ENCODE measurements around the gene CD28. TPM values are rescaled to one million over a fixed set of nuclear protein-coding genes. Genes with fewer than 3 reads are reported as not detected.

CD28 gene
- total RNA-seq, 2 experiments from 2014 or later, result 128 to 130 TPM

GRCh38 chr2:203732953-203733510 is 26.6 kb downstream of the CD28 start:
- peak; percentile 13 for ATAC-seq (ENCODE audit: poor library complexity)
- peaks cover 95% of the 10 kb centered on the region for H3K36me3 ChIP-seq (ENCODE audit: insufficient read depth, low read length)
- H3K27ac ChIP-seq (ENCODE audit: low read depth in 1 of 2, low read length in 2 of 2), result peak overlapping the region; percentile 7 to 63
- peaks cover 3% of the 10 kb centered on the region for H3K9me3 Mint-ChIP-seq
- H3K4me1 Mint-ChIP-seq (ENCODE audit: low read depth), result peaks cover 93% of the 10 kb centered on the region
- DNase-seq, result peak in 1 of 14 experiments; percentile 29
- ChIA-PET POLR2A (interaction anchor here (0.7 to 6.4 kb wide), 14 partner anchors 8 to 103 kb away, joined by 3 to 132 read pairs (median 6); partner anchors contain the start of gene CD28), CTCF (interaction anchor here (0.8 to 1.9 kb wide), 5 partner anchors 8 to 82 kb away, joined by 3 to 7 read pairs (median 3); no protein-coding TSS in a partner anchor)
- H3K27me3 Mint-ChIP-seq, result no peaks in the 10 kb centered on the region
- no peaks in the 10 kb centered on the region for H3K9me3 ChIP-seq (ENCODE audit: control insufficient read depth in 1 of 2, insufficient read depth in 1 of 2, low read length in 2 of 2)
- peaks cover 71% of the 10 kb centered on the region for H3K4me1 ChIP-seq (ENCODE audit: insufficient read depth, low read length)
- H3K36me3 Mint-ChIP-seq (ENCODE audit: low read depth), result peaks cover 99% of the 10 kb centered on the region
- peak overlapping the region; percentile 87 for H3K27ac Mint-ChIP-seq
- H3K4me3 Mint-ChIP-seq, result peak overlapping the region; percentile 8
- intact Hi-C loops (cut with DNase I, micrococcal nuclease), result loop anchor here in 1 of 2 experiments (1.0 to 2.0 kb wide), 2 partner anchors 8 to 14 kb away; no protein-coding TSS in a partner anchor
- H3K4me3 ChIP-seq (ENCODE audit: low read length), result no peak overlapping the region
- TF ChIP-seq, protein P1, sequence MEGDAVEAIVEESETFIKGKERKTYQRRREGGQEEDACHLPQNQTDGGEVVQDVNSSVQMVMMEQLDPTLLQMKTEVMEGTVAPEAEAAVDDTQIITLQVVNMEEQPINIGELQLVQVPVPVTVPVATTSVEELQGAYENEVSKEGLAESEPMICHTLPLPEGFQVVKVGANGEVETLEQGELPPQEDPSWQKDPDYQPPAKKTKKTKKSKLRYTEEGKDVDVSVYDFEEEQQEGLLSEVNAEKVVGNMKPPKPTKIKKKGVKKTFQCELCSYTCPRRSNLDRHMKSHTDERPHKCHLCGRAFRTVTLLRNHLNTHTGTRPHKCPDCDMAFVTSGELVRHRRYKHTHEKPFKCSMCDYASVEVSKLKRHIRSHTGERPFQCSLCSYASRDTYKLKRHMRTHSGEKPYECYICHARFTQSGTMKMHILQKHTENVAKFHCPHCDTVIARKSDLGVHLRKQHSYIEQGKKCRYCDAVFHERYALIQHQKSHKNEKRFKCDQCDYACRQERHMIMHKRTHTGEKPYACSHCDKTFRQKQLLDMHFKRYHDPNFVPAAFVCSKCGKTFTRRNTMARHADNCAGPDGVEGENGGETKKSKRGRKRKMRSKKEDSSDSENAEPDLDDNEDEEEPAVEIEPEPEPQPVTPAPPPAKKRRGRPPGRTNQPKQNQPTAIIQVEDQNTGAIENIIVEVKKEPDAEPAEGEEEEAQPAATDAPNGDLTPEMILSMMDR (IDR thresholded peaks at IDR 0.05), result no peak
- H3K27me3 ChIP-seq (ENCODE audit: control insufficient read depth in 1 of 2, insufficient read depth in 2 of 2, low read length in 2 of 2), result no peaks in the 10 kb centered on the region

- Mint-ChIP-seq H3K4me1 (ENCODE audit: low read depth) (peaks cover 94% of the 10 kb centered on the region), H3K9me3 (peaks cover 3% of the 10 kb centered on the region), H3K36me3 (ENCODE audit: low read depth) (peaks cover 99% of the 10 kb centered on the region), H3K27ac (peak overlapping the region; percentile 87), H3K27me3 (no peaks in the 10 kb centered on the region), H3K4me3 (peak overlapping the region; percentile 8)
- H3K9me3 ChIP-seq (ENCODE audit: control insufficient read depth in 1 of 2, insufficient read depth in 1 of 2, low read length in 2 of 2), result no peaks in the 10 kb centered on the region
- POLR2A ChIA-PET, result interaction anchor here (0.7 to 6.4 kb wide), 12 partner anchors 7 to 104 kb away, joined by 3 to 132 read pairs (median 7); partner anchors contain the start of gene CD28
- ATAC-seq (ENCODE audit: poor library complexity) (no peak), DNase-seq (no peak)
- TF ChIP-seq, protein P1 (IDR thresholded peaks at IDR 0.05), result no peak
- peak overlapping the region; percentile 7 to 63 for H3K27ac ChIP-seq (ENCODE audit: low read depth in 1 of 2, low read length in 2 of 2)
- peaks cover 77% of the 10 kb centered on the region for H3K4me1 ChIP-seq (ENCODE audit: insufficient read depth, low read length)
- CTCF ChIA-PET, result interaction anchor here (0.8 to 1.9 kb wide), 3 partner anchors 8 to 81 kb away, joined by 3 to 7 read pairs (median 3); no protein-coding TSS in a partner anchor
- intact Hi-C loops (cut with DNase I, micrococcal nuclease), result loop anchor here in 1 of 2 experiments (2.0 kb wide), 1 partner anchor 15 kb away; no protein-coding TSS in a partner anchor
- no peaks in the 10 kb centered on the region for H3K27me3 ChIP-seq (ENCODE audit: control insufficient read depth in 1 of 2, insufficient read depth in 2 of 2, low read length in 2 of 2)
- H3K36me3 ChIP-seq (ENCODE audit: insufficient read depth, low read length), result peaks cover 94% of the 10 kb centered on the region
- H3K4me3 ChIP-seq (ENCODE audit: low read length), result no peak overlapping the region
Measured at GRCh38 chr2:203733684-203734083, 27.2 kb downstream of the CD28 start.

DNA sequence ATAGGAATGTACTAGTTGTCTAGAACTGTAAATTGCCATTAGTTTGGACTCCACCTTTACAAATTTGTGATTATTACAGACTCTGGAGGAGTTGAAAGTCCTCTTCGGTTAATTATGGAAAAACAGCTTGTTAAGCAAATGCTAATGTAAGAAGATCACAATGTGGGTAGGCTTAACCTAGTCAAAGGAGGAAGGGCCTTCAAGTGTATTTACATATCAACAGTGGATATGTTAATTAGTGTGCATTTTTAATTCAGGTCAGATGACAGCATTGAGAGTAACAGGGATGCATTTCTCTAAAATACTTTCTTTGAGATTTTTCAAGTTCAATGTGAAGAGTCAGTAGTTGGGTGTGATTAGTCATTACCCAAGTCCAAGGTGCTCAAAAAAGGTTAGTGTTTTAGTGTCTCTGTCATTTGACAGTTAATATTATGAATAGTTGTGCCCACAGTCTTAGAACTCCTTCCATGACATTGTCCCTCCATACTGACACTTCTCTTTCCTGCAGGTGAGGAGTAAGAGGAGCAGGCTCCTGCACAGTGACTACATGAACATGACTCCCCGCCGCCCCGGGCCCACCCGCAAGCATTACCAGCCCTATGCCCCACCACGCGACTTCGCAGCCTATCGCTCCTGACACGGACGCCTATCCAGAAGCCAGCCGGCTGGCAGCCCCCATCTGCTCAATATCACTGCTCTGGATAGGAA is 28.0 kb downstream of the CD28 start:
- peaks cover 95% of the 10 kb centered on the region for H3K4me1 Mint-ChIP-seq (ENCODE audit: low read depth)
- H3K36me3 Mint-ChIP-seq (ENCODE audit: low read depth), result peaks cover 99% of the 10 kb centered on the region
- DNase-seq (no peak), ATAC-seq (ENCODE audit: poor library complexity) (no peak)
- peaks cover 87% of the 10 kb centered on the region for H3K36me3 ChIP-seq (ENCODE audit: insufficient read depth, low read length)
- POLR2A ChIA-PET, result interaction anchor here (6.4 kb wide), 1 partner anchor 15 kb away, joined by 132 read pairs; no protein-coding TSS in a partner anchor
- peak overlapping the region; percentile 87 for H3K27ac Mint-ChIP-seq
- peaks cover 3% of the 10 kb centered on the region for H3K9me3 Mint-ChIP-seq
- peaks cover 80% of the 10 kb centered on the region for H3K4me1 ChIP-seq (ENCODE audit: insufficient read depth, low read length)
- CTCF ChIA-PET, result interaction anchor here (0.9 to 1.9 kb wide), 2 partner anchors 9 to 14 kb away, joined by 3 to 7 read pairs; no protein-coding TSS in a partner anchor
- no peak overlapping the region for H3K4me3 ChIP-seq (ENCODE audit: low read length)
- H3K27me3 Mint-ChIP-seq, result no peaks in the 10 kb centered on the region
- H3K27me3 ChIP-seq (ENCODE audit: control insufficient read depth in 1 of 2, insufficient read depth in 2 of 2, low read length in 2 of 2), result no peaks in the 10 kb centered on the region
- H3K4me3 Mint-ChIP-seq, result peak overlapping the region; percentile 3
- peak overlapping the region in 1 of 2 donors; percentile 63 for H3K27ac ChIP-seq (ENCODE audit: low read depth in 1 of 2, low read length in 2 of 2)
- intact Hi-C loops (cut with DNase I, micrococcal nuclease), result no loop called here
- TF ChIP-seq, protein P1 (IDR thresholded peaks at IDR 0.05), result no peak
- H3K9me3 ChIP-seq (ENCODE audit: control insufficient read depth in 1 of 2, insufficient read depth in 1 of 2, low read length in 2 of 2), result no peaks in the 10 kb centered on the region

Data from CD4-positive, alpha-beta T cell (primary cell).